GM12801 (cell line): ENCODE measurements around the gene SEMA3F.

Experiments used
- CTCF ChIP-seq: IDR thresholded peaks from one replicate; pipeline ENCODE4 v1.5.1; 2011; ENCODE audit warnings: control low read depth; ENCODE audit not compliant: insufficient read length; ENCODE audit errors: extremely low read depth

SEMA3F gene

GRCh38 chr3:50221411-50222168, 66.5 kb downstream of the SEMA3F start:
- TF ChIP-seq CTCF, result no peak

- no peak for TF ChIP-seq CTCF
These were observed 67.0 kb downstream of the SEMA3F start for GRCh38 chr3:50222169-50222528.

GRCh38 chr3:50224639-50225038, 69.5 kb downstream of the SEMA3F start:
- TF ChIP-seq CTCF, result no peak

- no peak for TF ChIP-seq CTCF
These were observed 71.8 kb downstream of the SEMA3F start for GRCh38 chr3:50226888-50227389.

- TF ChIP-seq CTCF, result no peak
These were observed 72.5 kb downstream of the SEMA3F start for GRCh38 chr3:50227390-50228183.

- TF ChIP-seq CTCF, result no peak
These were observed 74.4 kb downstream of the SEMA3F start for GRCh38 chr3:50229490-50229889.

GRCh38 chr3:50230104-50230793, 75.1 kb downstream of the SEMA3F start:
- no peak for TF ChIP-seq CTCF
